ENCODE results near the gene PRM2. TPM values are rescaled to one million over a fixed set of nuclear protein-coding genes. Genes with fewer than 3 reads are reported as not detected.

The PRM2 gene
- total RNA-seq, 1 experiment from 2014 or later: not detected

GRCh38 chr16:11292076-11292748, 15.9 kb upstream of the PRM2 start:
- Histone ChIP-seq H3K27me3 (ENCODE audit: insufficient read depth, low read length) (no peaks in the 10 kb centered on the region), H3K4ac (ENCODE audit: low read depth, low read length) (no peak overlapping the region), H2BK15ac (ENCODE audit: low read depth, low read length) (no peak overlapping the region), H2BK20ac (ENCODE audit: low read depth, low read length, poor library complexity, severe bottlenecking) (no peak overlapping the region), H4K20me1 (ENCODE audit: control insufficient read depth, insufficient read depth, insufficient read length) (no peaks in the 10 kb centered on the region), H3K56ac (ENCODE audit: insufficient read length, low read depth, low read length) (no peak overlapping the region), H3K23me2 (ENCODE audit: insufficient read length, low read depth, low read length, poor library complexity, severe bottlenecking) (no peaks in the 10 kb centered on the region), H3T11ph (ENCODE audit: low read length) (no peak overlapping the region), H2AK5ac (ENCODE audit: insufficient read length, low read length) (no peak overlapping the region), H3K9ac (ENCODE audit: extremely low read depth, insufficient read length, low read length) (no peak overlapping the region), H3K79me1 (ENCODE audit: insufficient read depth, low read depth, low read length, poor library complexity, severe bottlenecking) (no peaks in the 10 kb centered on the region), H3K4me2 (ENCODE audit: insufficient read depth, insufficient read length, low read length) (no peak overlapping the region), H4K5ac (ENCODE audit: insufficient read length, low read depth, low read length) (no peak overlapping the region), H3K27ac (ENCODE audit: insufficient read length, low read depth, low read length) (no peak overlapping the region), H3K79me2 (ENCODE audit: insufficient read depth, low read length) (no peaks in the 10 kb centered on the region), H3K18ac (ENCODE audit: insufficient read length, low read depth, low read length) (no peak overlapping the region), H3K23ac (ENCODE audit: insufficient read length, low read depth, low read length) (no peak overlapping the region), H3K9me3 (ENCODE audit: control insufficient read depth, low read depth, low read length) (no peaks in the 10 kb centered on the region), H2BK120ac (ENCODE audit: low read depth, low read length, poor library complexity, severe bottlenecking) (no peak overlapping the region), H4K8ac (replicated peaks; ENCODE audit: insufficient read length, low read depth, low read length) (no peak overlapping the region), H4K91ac (ENCODE audit: insufficient read length, low read depth, low read length) (no peak overlapping the region), H2BK5ac (ENCODE audit: insufficient read length, low read length) (no peak overlapping the region), H3K4me1 (ENCODE audit: insufficient read depth, low read length) (peaks cover 2% of the 10 kb centered on the region; the same call in 1 of the 2 replicates), H2BK12ac (ENCODE audit: insufficient read length, low read depth, low read length) (no peak overlapping the region), H3K14ac (ENCODE audit: insufficient read depth, low read length) (no peak overlapping the region), H2AFZ (ENCODE audit: low read length) (no peak overlapping the region)
- Mint-ChIP-seq H3K27me3 (ENCODE audit: low read depth) (no peaks in the 10 kb centered on the region; the same call in none of the 2 replicates), H3K27ac (no peak overlapping the region), H3K4me1 (peaks cover 25 to 30% of the 10 kb centered on the region in 2 experiments), H3K36me3 (ENCODE audit: insufficient read depth in 1 of 3, low read depth in 3 of 3) (no peaks in the 10 kb centered on the region; a peak in 1 of 7 replicates), H3K9me3 (no peaks in the 10 kb centered on the region), H3K4me3 (no peak overlapping the region)
- no peak for TF ChIP-seq CTCF (conservative IDR thresholded peaks at IDR 0.05)
- no CpG with 5 or more reads among the region's 7 CpGs for WGBS (ENCODE audit: extremely low coverage, insufficient read length, low lambda C conversion rate)
- DNase-seq: no peak

Measured in H9 (cell line).